Effector memory CD8-positive, alpha-beta T cell (primary cell): ENCODE results near the gene BORCS6.
A peak's percentile ranks its signal among the peaks of the same experiment; 100 is the strongest.

Experiments used
- ATAC-seq: fragments of 150-1000 bp; cut with Tn5 transposase; replicated peaks from 2 replicates; pipeline ENCODE4 v1.10.0; 2021; ENCODE audit warnings: mild to moderate bottlenecking, moderate library complexity
- DNase-seq, 3 experiments: peaks; one replicate each; pipeline ENCODE4 v3.0.0; 2021
- H3K27ac Mint-ChIP-seq, 2 donors: one replicate each; pipeline ENCODE4 v1.8.0; 2022; ENCODE audit warnings: mild to moderate bottlenecking in 2 of 2, mixed read lengths in 2 of 2, moderate library complexity in 2 of 2
- H3K27me3 Mint-ChIP-seq, 2 donors: one replicate each; pipeline ENCODE4 v1.8.0; 2022; ENCODE audit warnings: mixed read lengths in 2 of 2
- H3K36me3 Mint-ChIP-seq: one replicate; pipeline ENCODE4 v1.8.0; 2022; ENCODE audit warnings: mild to moderate bottlenecking, moderate library complexity, mixed read lengths; ENCODE audit not compliant: insufficient read depth
- H3K4me1 Mint-ChIP-seq, 2 donors: one replicate each; pipeline ENCODE4 v1.8.0; 2022; ENCODE audit warnings: low read depth in 2 of 2, mixed read lengths in 2 of 2
- H3K4me3 Mint-ChIP-seq, 2 donors: one replicate each; pipeline ENCODE4 v1.8.0; 2022; ENCODE audit warnings: mild to moderate bottlenecking in 2 of 2, mixed read lengths in 2 of 2, moderate library complexity in 2 of 2
- H3K9me3 Mint-ChIP-seq, 2 donors: one replicate each; pipeline ENCODE4 v1.8.0; 2022; ENCODE audit warnings: mixed read lengths in 2 of 2

BORCS6 gene

DNA sequence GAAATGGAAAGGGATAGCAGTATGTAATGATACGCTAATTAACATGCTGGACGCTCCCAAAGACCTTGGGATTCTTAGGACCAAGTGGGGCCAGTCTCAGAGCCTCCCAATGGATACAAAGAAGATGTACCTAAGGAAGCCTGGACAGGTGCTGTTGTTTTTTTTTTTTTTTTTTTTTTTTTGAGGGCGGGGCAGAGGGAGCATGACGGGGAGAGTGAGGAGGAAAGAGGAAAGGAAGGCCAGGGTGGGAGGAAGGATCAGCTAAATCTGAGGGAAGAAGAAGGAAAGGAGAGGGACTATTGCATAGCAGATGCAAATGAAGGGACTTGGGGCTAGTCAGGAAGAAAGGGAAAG lies 29.8 kb downstream of the BORCS6 start:
- ATAC-seq (no peak), DNase-seq (no peak)
- no peaks in the 10 kb centered on the region for H3K27me3 Mint-ChIP-seq
- H3K9me3 Mint-ChIP-seq, result no peaks in the 10 kb centered on the region
- peak overlapping the region; percentile 86 to 89 for H3K4me3 Mint-ChIP-seq
- peak overlapping the region in 1 of 2 donors; percentile 97 for H3K27ac Mint-ChIP-seq
- H3K4me1 Mint-ChIP-seq, result peaks cover 50 to 57% of the 10 kb centered on the region in 2 donors
- peaks cover 61% of the 10 kb centered on the region for H3K36me3 Mint-ChIP-seq

- H3K27ac Mint-ChIP-seq, result peak overlapping the region in 1 of 2 donors; percentile 97
- peaks cover 46 to 51% of the 10 kb centered on the region in 2 donors for H3K4me1 Mint-ChIP-seq
- peaks cover 60% of the 10 kb centered on the region for H3K36me3 Mint-ChIP-seq
- no peaks in the 10 kb centered on the region for H3K27me3 Mint-ChIP-seq
- ATAC-seq (no peak), DNase-seq (no peak)
- no peaks in the 10 kb centered on the region for H3K9me3 Mint-ChIP-seq
- peak overlapping the region; percentile 86 to 89 for H3K4me3 Mint-ChIP-seq
Observed at GRCh38 chr17:8159459-8160223, 30.3 kb downstream of the BORCS6 start.

GRCh38 chr17:8159032-8159400 lies 31.0 kb downstream of the BORCS6 start:
- H3K4me3 Mint-ChIP-seq, result peak overlapping the region; percentile 39 to 49
- no peaks in the 10 kb centered on the region for H3K9me3 Mint-ChIP-seq
- H3K4me1 Mint-ChIP-seq, result peaks cover 42 to 45% of the 10 kb centered on the region in 2 donors
- peak overlapping the region in 1 of 2 donors; percentile 97 for H3K27ac Mint-ChIP-seq
- H3K27me3 Mint-ChIP-seq, result no peaks in the 10 kb centered on the region
- DNase-seq, result no peak
- H3K36me3 Mint-ChIP-seq, result peaks cover 55% of the 10 kb centered on the region
- no peak for ATAC-seq

GRCh38 chr17:8158267-8159031 lies 31.5 kb downstream of the BORCS6 start:
- Mint-ChIP-seq H3K9me3 (no peaks in the 10 kb centered on the region), H3K4me3 (peak overlapping the region; percentile 39 to 49), H3K4me1 (peaks cover 39 to 42% of the 10 kb centered on the region in 2 donors), H3K36me3 (peaks cover 49% of the 10 kb centered on the region), H3K27me3 (no peaks in the 10 kb centered on the region), H3K27ac (peak overlapping the region in 1 of 2 donors; percentile 97)
- ATAC-seq (peak; percentile 5), DNase-seq (peak; percentile 86 to 90 (median 89))

DNA sequence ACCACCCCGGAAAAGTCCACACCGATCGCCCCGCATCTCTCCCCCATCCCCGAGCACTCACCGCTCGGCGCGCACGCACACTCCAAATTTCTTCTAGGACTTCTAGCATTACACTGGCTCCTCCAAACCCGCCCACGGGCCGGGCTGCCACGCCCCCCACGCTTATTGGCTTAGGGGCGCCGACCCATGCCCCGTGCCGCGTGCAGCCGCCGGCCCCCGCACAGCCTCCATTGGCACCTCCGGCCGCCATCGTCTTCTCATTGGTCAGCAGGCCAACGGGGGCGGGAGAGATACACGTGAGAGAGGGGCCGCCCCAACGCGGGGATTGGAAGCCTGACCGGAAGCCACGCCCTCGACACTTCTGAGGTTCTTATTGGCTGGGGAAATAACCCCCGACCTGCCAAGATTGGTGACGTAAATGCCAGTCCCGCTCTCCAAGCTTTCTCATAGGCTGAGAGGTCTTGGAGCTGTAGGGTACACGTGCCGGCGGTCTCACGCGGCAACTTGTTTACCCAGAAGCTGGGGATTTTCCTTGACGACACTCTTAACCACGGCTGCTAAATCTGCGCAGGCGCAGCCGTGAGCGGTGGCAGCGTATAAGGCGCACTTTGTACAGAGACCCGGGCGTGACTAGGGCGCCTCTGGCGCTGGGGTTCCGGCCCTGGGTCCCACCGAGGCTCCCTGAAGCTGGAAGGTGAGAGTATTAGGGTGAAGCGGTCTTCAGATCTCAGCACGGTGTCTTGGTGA lies 33.6 kb downstream of the BORCS6 start:
- Mint-ChIP-seq H3K9me3 (no peaks in the 10 kb centered on the region), H3K4me3 (no peak overlapping the region), H3K4me1 (peaks cover 38 to 49% of the 10 kb centered on the region in 2 donors), H3K27ac (no peak overlapping the region), H3K27me3 (no peaks in the 10 kb centered on the region), H3K36me3 (peaks cover 32% of the 10 kb centered on the region)
- peak; percentile 100 for DNase-seq
- peak; percentile 65 for ATAC-seq

GRCh38 chr17:8155996-8156245 lies 34.1 kb downstream of the BORCS6 start:
- Mint-ChIP-seq H3K27me3 (no peaks in the 10 kb centered on the region), H3K4me3 (no peak overlapping the region), H3K27ac (no peak overlapping the region), H3K4me1 (peaks cover 35 to 49% of the 10 kb centered on the region in 2 donors), H3K36me3 (peaks cover 27% of the 10 kb centered on the region), H3K9me3 (no peaks in the 10 kb centered on the region)
- ATAC-seq (no peak), DNase-seq (no peak)

DNA sequence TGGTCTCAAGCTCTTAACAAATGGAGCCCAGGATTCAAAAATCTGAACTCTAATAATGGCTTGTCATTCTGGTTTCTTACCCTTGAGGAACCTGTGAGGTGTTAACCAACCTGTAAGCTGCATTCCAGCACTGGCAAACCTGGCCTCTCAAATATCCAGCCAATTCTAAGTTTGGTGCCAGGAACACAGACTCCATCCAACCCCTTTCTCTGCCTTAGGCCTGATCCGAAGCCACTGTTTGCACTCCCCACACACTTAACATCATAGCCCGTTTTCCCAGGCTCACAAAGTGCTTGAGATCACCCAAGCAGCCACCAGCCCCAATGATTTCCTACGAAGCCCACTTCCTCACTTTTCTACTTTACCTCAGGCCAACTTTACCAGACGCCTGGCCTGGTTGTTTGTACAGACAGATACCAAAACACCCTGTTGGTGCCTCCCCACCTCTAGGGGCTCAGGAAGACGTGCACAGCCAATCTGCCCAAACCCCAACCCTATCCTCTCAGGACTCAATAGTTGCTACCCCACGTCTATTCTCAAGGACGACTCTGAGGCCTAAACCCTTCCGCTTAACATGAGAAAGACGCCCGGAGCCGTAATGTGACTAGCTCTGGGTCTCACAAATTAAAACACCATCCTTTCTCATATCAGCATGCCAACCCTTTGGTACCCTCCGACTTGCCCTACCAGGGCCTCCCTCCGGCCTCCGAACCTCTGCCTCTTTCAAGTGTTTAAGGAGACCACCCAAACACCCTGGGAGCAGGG lies 34.6 kb downstream of the BORCS6 start:
- Mint-ChIP-seq H3K9me3 (no peaks in the 10 kb centered on the region), H3K27me3 (no peaks in the 10 kb centered on the region), H3K4me3 (no peak overlapping the region), H3K4me1 (peaks cover 33 to 48% of the 10 kb centered on the region in 2 donors), H3K27ac (no peak overlapping the region), H3K36me3 (peaks cover 22% of the 10 kb centered on the region)
- peak in 2 of 3 experiments; percentile 32 to 35 for DNase-seq
- ATAC-seq, result no peak

DNA sequence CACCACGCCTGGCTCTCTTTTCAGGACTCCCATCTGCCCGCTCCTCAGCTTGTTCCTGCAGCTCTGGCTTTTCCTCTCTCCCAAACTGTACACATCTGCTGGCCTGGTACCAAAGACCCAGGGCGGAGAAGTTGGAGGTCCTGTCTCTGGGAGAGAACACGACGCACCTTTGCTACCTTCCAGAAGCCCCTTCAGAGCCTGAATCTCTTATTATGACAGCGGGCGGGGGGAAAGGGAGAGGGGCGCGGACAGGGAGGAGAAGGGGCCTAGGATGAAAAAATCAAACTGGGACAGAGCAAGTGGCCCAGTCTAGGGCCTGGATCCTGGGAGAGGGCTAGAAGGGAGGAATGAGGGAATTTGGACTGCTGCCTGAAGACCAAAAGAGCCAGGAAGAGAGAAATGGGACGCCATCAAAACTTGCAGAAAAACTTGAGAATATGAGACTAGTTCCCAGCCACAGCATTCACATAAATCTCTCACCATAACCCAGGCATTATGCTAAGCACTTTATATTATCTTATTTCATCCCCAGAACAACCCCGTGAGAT lies 35.3 kb downstream of the BORCS6 start:
- ATAC-seq (no peak), DNase-seq (no peak)
- no peaks in the 10 kb centered on the region for H3K27me3 Mint-ChIP-seq
- H3K27ac Mint-ChIP-seq, result no peak overlapping the region
- H3K9me3 Mint-ChIP-seq, result no peaks in the 10 kb centered on the region
- H3K36me3 Mint-ChIP-seq, result peaks cover 18% of the 10 kb centered on the region
- H3K4me3 Mint-ChIP-seq, result no peak overlapping the region
- H3K4me1 Mint-ChIP-seq, result peaks cover 28 to 49% of the 10 kb centered on the region in 2 donors

DNA sequence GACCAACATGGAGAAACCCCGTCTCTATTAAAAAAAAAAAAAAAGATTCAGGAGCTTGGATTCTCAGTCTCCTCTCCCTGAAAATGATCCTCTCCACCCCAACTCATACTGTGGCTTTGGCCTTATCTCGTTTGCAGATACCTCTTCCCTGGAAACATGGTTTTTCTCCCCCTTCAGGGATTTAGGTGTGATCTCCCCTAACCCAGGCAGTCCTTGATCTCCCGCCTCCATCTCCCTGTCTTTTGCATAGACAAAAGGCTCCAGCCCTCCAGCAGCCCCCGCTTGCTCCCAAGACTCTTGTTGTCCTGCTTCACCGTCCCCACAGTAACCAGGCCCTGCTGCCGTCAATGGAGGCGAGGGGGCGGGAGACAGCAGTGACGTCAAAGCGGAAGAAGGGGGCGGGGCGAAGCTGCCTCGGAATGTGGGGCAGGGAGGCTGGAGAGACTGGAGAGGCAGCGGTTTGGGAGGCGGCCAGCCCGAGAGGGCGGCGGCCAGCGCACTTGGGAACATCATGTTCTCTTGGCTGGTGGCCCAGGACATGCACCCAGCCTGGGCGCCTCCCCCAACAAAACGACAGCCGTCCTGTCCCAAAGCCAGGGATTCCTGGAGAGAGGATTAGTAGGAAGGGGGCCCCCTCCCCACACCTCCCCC lies 35.9 kb downstream of the BORCS6 start:
- Mint-ChIP-seq H3K27ac (no peak overlapping the region), H3K9me3 (no peaks in the 10 kb centered on the region), H3K4me1 (peaks cover 22 to 50% of the 10 kb centered on the region in 2 donors), H3K4me3 (no peak overlapping the region), H3K36me3 (peaks cover 13% of the 10 kb centered on the region), H3K27me3 (no peaks in the 10 kb centered on the region)
- ATAC-seq (peak; percentile 8), DNase-seq (peak; percentile 94 to 96 (median 95))

GRCh38 chr17:8153525-8153956 lies 36.4 kb downstream of the BORCS6 start:
- no peak for ATAC-seq

DNA sequence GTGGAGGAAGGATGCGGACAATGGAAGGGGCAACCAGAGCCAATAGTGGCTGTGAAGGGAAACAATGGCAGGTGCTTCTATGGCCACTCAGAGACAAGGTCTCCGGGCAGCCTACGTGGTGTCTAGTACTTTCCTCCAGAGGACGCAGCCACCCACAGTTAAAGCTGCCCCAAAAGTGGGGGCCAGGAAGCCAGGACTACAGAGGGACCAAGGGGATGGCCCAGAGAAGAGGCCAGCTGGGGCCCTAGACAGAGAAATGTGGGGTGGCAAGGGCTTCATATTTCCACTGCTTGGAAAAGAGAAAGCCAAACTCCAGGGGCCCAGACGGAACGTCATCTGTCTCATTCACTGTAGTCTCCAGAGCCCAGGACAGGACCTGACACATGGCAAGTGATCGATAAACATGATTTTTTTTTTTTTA lies 36.9 kb downstream of the BORCS6 start:
- Mint-ChIP-seq H3K27me3 (no peaks in the 10 kb centered on the region), H3K9me3 (no peaks in the 10 kb centered on the region), H3K4me1 (peaks cover 14 to 45% of the 10 kb centered on the region in 2 donors), H3K36me3 (peaks cover 3% of the 10 kb centered on the region), H3K27ac (no peak overlapping the region), H3K4me3 (no peak overlapping the region)
- ATAC-seq (no peak), DNase-seq (peak in 1 of 3 experiments; percentile 10)

More at GRCh38 chr17:8153525-8153956, 36.4 kb downstream of the BORCS6 start:
- Mint-ChIP-seq H3K27ac (no peak overlapping the region), H3K27me3 (no peaks in the 10 kb centered on the region), H3K4me3 (no peak overlapping the region), H3K9me3 (no peaks in the 10 kb centered on the region), H3K36me3 (peaks cover 8% of the 10 kb centered on the region), H3K4me1 (peaks cover 18 to 47% of the 10 kb centered on the region in 2 donors)
- no peak for DNase-seq

- DNase-seq (peak; percentile 72 to 88 (median 86)), ATAC-seq (peak; percentile 16)
- no peaks in the 10 kb centered on the region for H3K9me3 Mint-ChIP-seq
- no peaks in the 10 kb centered on the region for H3K36me3 Mint-ChIP-seq
- H3K27ac Mint-ChIP-seq, result no peak within 1 kb of the TSS
- no peaks in the 10 kb centered on the region for H3K27me3 Mint-ChIP-seq
- H3K4me1 Mint-ChIP-seq, result peaks cover 14 to 49% of the 10 kb centered on the region in 2 donors
- H3K4me3 Mint-ChIP-seq, result no peak within 1 kb of the TSS
Observed at GRCh38 chr17:8152112-8152775, 37.7 kb downstream of the BORCS6 start, which contains the start of gene PER1. Gene PER1, minus strand, starts transcription at chr17:8152404. Its CDS starts 1,698 bp downstream, at chr17:8150706.
